Ramos (cell line): ENCODE results near the gene ZNF770.
"Not testable (repeated sequence)": the region's sequence is repeated elsewhere in the genome, so short reads cannot be mapped to it uniquely, and the experiment has no call there.

Experiments used
- in situ Hi-C: fragments of 300-500 bp; cut with MboI; formaldehyde crosslinking; loops from one replicate; pipeline ENCODE4 v1.14.3; 2022; ENCODE audit warnings: low sequenced_read_pairs; ENCODE audit not compliant: unreplicated experiment

Gene ZNF770

GRCh38 chr15:34976743-34977142 lies 11.3 kb downstream of the ZNF770 start:
- in situ Hi-C loops = no loop called here

GRCh38 chr15:34976073-34976472 lies 12.0 kb downstream of the ZNF770 start:
- in situ Hi-C loops = no loop called here

GRCh38 chr15:34973512-34973911 lies 14.6 kb downstream of the ZNF770 start:
- in situ Hi-C loops = no loop called here

- in situ Hi-C loops = not testable (repeated sequence)
These were observed 17.9 kb downstream of the ZNF770 start for GRCh38 chr15:34970098-34970643.

DNA sequence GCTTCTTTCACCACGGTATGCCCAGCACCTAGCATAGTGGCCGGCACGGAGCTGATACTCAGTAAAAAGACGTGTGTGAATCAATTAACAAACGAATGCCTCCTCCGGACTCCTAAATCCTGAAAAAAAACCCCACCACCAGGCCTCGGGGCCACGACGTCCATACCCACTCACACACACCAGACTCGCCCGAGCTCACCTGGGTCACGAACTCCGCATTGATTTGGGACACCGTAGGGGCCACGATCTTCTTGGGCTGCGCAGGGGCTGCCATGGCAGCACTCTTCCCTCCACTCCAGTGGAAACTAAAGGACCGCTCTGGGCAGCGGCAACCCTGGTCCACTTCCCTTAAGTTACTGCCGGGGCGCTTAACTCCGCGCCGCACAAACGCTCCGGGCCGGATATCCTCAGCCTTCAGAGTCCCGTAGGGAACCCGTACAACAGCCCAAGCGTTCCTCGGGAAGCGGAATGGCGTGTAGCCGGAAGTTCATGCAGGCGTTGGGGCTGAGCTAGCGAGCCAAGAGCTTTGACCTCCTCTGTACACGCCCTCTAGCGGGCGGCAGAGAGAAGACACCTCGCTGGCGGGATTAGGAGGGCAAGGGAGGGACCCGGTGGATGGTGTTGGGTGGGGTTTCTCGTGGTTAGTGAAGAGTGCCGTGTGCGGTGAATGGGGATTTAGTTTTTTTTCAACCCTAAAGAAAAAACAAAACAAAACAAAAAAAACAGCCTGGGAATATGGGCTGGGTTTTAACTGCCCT lies 18.6 kb downstream of the ZNF770 start, which contains the start of gene AQR:
TSS of gene AQR (minus strand) at position 403 of the 758 bp plus-strand sequence. CDS start at position 274, 129 bp downstream.
- in situ Hi-C loops = no loop called here

DNA sequence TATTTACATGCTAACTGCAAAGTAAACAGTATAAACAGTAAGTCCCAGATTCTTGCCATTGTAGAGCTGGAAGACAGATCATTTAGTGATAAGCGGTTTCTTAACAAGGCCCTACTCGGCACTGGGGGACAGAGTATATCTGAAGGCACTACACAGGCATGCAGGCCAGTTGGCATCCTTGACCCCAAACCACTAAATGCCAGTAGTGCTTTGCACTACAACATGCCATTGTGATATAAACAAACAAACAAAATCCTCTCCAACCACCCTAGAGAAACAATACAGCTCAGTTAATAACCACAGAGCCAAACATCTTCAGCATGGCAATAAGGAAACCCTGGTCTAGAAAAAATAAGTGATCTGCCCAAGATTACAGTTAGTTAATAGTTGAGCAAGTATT lies 23.8 kb downstream of the ZNF770 start:
- in situ Hi-C loops = no loop called here

DNA sequence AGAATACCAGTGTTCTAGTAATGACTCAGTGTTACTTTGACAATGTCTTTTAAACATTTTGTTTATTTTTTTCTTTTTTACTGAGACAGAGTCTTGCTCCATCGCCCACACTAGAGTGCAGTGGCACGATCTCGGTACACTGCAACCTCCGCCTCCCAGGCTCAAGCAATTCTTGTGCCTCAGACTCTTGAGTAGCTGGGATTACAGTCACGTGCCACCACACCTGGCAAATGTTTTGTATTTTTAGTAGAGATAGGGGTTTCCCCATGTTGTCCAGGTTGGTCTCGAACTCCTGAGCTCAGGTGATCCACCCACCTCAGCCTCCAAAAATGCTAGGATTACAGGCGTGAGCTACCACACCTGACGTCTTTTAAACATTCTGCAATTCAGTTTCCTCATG lies 34.2 kb downstream of the ZNF770 start:
- in situ Hi-C loops = no loop called here

GRCh38 chr15:34952481-34952880 lies 35.6 kb downstream of the ZNF770 start:
- in situ Hi-C loops = no loop called here

GRCh38 chr15:34951993-34952392 lies 36.1 kb downstream of the ZNF770 start:
- in situ Hi-C loops = no loop called here

DNA sequence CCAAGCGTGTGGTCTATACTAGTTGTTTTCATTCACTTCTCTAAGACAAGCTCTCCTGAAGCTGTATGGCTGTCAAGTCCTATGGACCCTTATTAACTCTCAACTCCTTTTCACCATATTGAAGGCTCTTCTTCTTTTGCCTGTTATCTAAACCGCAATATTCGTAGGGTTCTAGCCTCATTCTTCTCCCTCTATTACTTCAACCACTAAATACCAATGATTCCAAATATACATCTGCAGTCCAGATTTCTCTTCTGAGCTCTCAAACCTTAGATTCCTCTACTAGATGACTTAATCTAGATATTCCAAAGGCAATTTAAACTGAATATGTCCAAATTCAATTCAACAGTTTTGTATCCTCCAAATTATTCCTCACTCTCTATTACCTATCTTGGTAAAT lies 43.2 kb downstream of the ZNF770 start:
- in situ Hi-C loops = no loop called here

GRCh38 chr15:34943711-34944110 lies 44.4 kb downstream of the ZNF770 start:
- in situ Hi-C loops = no loop called here

DNA sequence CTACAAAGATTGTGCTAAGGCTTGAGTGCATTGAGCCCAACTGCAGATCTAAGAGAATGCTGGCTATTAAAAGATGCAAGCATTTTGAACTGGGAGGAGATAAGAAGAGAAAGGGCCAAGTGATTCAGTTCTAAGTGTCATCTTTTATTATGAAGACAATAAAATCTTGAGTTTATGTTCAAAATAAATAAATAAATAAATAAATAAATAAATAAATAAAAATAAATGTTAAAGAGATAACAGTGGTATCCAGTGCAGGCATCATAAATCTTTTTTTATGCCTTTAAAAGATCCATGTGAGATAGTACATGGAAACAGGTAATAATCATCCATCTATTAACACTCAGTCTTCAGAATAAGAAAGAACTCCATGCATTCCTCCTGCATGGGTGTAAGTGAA lies 44.8 kb downstream of the ZNF770 start:
- in situ Hi-C loops = not testable (repeated sequence)

DNA sequence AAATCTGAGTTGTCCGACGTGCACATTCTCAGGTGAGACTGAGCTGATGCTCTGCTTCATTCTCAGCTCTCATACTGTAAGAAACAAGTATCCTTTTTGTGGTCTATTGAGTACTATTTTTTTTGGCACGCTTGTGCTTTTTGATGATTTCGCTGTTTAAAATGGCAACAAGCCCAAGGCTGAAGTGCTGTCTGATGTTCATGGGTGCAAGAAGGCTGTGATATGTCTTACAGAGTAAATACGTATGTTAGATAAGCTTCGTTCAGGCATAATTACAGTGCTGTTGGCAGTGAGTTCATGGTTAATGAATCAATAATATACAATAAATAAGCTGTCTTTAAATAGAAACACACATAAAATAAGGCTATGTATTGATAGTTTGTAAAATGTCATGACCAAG lies 45.7 kb downstream of the ZNF770 start:
- in situ Hi-C loops = no loop called here

DNA sequence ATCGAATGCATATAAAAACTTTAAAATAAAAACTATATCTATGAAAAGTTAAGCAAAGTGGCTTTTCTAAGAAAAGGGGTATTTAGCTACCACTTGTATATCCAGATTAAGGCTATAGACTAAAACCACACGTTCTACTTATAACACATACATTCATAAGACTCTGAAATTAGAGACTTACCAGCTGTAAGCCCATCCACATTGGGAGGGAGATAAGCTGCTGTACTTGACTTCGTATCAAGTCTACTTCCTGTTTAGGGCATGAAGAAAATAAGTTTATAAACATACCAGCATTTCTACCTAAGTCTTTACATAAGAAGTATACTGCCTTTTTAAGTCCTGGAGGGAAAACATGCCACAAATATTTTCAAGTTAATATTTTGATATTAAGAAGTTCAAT lies 46.3 kb downstream of the ZNF770 start:
- in situ Hi-C loops = no loop called here

- in situ Hi-C loops = no loop called here
These were observed 46.8 kb downstream of the ZNF770 start for GRCh38 chr15:34941185-34941698.

DNA sequence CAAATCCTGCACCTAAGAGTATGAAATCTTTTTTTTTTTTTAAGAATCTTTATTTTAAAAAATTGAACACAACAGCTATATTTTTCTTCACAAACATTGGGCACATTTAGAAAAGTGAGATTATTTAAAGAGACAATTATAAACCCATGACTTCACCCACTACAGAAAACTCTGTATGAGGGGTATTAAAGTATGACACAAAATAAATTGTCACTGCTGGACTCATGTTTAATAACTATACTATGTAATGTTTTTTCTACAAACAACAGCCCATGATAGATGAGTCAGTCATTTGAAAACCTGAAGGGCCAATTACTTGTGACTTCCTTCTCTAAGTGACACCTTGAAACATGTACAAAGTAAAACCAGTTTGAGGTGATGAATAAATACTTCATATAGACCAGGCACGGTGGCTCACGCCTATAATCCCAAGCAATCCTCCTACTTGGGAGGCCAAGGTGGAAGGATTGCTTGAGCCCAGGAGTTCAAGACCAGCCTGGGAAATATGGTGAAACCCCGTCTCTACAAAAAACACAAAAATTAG lies 54.6 kb downstream of the ZNF770 start:
- in situ Hi-C loops = no loop called here

DNA sequence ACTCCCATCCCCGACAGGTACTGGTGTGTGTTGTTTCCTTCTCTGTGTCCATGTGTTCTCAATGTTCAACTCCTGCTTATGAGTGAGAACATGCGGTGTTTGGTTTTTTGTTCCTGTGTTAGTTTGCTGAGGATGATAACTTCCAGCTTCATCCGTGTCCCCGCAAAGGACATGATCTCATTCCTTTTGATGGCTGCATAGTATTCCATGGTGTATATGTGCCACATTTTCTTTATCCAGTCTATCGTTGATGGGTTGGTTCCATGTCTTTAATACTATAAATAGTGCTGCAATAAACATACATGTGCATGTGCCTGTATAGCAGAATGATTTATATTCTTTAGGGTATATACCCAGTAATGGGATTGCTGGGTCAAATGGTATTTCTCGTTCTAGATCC lies 59.7 kb downstream of the ZNF770 start:
- in situ Hi-C loops = not testable (repeated sequence)
